T-helper 17 cell (primary cell): Measurements from ENCODE around the gene P2RY6. TPM values are rescaled to one million over a fixed set of nuclear protein-coding genes. Genes with fewer than 3 reads are reported as not detected.

ENCODE experiments used
- ATAC-seq: fragments of 150-1000 bp; cut with Tn5 transposase; 2 replicates; pipeline ENCODE4 v1.10.0; 2021; ENCODE audit warnings: mild to moderate bottlenecking, moderate library complexity
- DNase-seq, 3 donors: peaks; one replicate each; pipeline versions ENCODE4 v3.0.0 to v3.0.0-alpha.2; 2020 to 2021
- H3K9me3 ChIP-seq: one replicate; pipeline ENCODE4 v1.7.0; 2013; ENCODE audit warnings: low read length, mild to moderate bottlenecking; ENCODE audit not compliant: control insufficient read depth, poor library complexity, severe bottlenecking
- H3K27ac Mint-ChIP-seq: one replicate; pipeline ENCODE4 v1.8.0; 2022; ENCODE audit warnings: mild to moderate bottlenecking, moderate library complexity, mixed read lengths
- H3K27me3 Mint-ChIP-seq: one replicate; pipeline ENCODE4 v1.8.0; 2022; ENCODE audit warnings: mixed read lengths
- H3K36me3 Mint-ChIP-seq: one replicate; pipeline ENCODE4 v1.8.0; 2022; ENCODE audit warnings: low read depth, mixed read lengths
- H3K4me1 Mint-ChIP-seq: one replicate; pipeline ENCODE4 v1.8.0; 2022; ENCODE audit warnings: mild to moderate bottlenecking, mixed read lengths
- H3K4me3 Mint-ChIP-seq: one replicate; pipeline ENCODE4 v1.8.0; 2022; ENCODE audit warnings: mild to moderate bottlenecking, moderate library complexity, mixed read lengths
- total RNA-seq, 4 donors: library from RNA in 2 of 4; stranded (reverse) in 2 of 4; gene quantifications; one replicate each; pipeline ENCODE4 v1.2.3 and lab custom pipeline; 2022 to 2026

The P2RY6 gene
- total RNA-seq, 2 donors from 2014 or later, result not detected

DNA sequence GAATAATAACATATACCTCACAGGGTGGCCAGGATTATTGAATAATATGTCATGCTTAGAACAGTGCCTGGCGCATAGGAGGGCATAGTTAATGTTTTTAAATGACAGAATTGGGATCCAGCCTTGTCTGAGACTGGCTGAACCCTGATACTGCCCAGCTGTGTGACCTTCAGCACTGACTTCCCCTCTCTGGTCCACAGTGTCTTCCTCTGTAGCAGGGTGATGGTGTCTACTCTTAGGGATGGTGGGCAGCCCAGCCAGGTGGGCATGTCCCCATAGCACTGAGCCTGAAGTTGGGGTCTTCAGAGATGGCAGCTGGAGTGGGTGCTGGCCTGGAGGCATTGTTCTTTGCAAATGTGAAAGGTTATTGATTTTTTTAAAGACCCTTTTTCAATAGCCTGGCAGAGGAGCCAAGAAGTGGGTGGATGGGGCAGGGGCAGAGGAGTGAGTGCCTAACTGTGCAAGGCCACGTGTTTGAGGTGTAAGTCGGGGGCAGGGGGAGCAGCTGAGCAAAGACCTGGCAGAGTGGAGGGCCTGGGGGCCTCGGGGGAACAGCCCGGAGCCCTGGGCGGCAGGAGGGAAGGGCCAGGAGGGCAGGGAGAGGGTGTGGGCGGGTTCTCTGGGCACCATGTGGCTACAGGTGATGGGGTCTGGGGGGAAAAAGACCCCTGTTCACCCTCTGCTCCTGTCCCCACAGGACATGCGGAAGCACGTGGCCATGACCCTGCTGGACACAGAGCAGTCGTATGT lies 74.2 kb downstream of the P2RY6 start:
- no peak overlapping the region for H3K27ac Mint-ChIP-seq
- H3K9me3 ChIP-seq, result no peaks in the 10 kb centered on the region
- H3K4me3 Mint-ChIP-seq, result no peak overlapping the region
- no peak for ATAC-seq
- DNase-seq, result no peak
- H3K27me3 Mint-ChIP-seq, result peaks cover 16% of the 10 kb centered on the region
- H3K4me1 Mint-ChIP-seq, result peaks cover 1% of the 10 kb centered on the region
- H3K36me3 Mint-ChIP-seq, result no peaks in the 10 kb centered on the region

DNA sequence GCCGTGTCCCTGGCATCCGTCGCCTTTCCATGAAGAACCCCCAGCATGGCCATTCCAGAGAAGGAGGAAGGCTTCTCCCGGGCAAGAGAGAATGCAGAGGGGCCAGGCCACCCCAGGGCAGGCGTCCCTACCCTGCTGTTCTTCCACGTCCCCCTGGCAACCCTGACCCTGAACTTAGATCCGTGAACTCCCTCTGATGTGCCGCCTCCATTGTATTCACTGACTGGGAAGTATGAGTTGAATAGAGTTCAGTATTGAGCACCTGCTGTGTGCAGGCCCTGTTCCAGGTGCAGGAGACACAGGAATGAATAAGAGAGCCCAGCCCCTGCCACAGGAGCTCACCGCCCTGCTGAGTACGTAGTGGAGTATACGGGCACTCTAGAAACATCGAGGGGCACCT lies 74.9 kb downstream of the P2RY6 start:
- ATAC-seq (no peak), DNase-seq (no peak)
- no peak overlapping the region for H3K27ac Mint-ChIP-seq
- H3K4me3 Mint-ChIP-seq, result no peak overlapping the region
- no peaks in the 10 kb centered on the region for H3K36me3 Mint-ChIP-seq
- H3K27me3 Mint-ChIP-seq, result peaks cover 16% of the 10 kb centered on the region
- peaks cover 3% of the 10 kb centered on the region for H3K4me1 Mint-ChIP-seq
- no peaks in the 10 kb centered on the region for H3K9me3 ChIP-seq

Other genes with a start within 250 kb of the P2RY6 start
- 10 to 100 TPM; 41.1 to 45.0 TPM for gene FCHSD2, start 130.0 kb upstream of the P2RY6 start, total RNA-seq
- under 1 TPM; 0.29 to 0.55 TPM for gene P2RY2, start 54.1 kb upstream of the P2RY6 start, total RNA-seq
- gene ARHGEF17, start 35.9 kb downstream of the P2RY6 start, total RNA-seq, result under 1 TPM in 1 of 2 donors, not detected in 1; 0.17 TPM
- 100 to 1,000 TPM; 139 to 169 TPM for gene RELT, start 104.1 kb downstream of the P2RY6 start, total RNA-seq